CD4-positive, alpha-beta T cell treated with Interleukin-21 for 1 hour (primary cell): ENCODE results near the gene RARA.

Source experiments
- DNase-seq: peaks from one replicate; pipeline ENCODE4 v3.0.0-alpha.2; 2020

RARA gene

GRCh38 chr17:40309031-40309948 lies at the start of gene RARA:
RARA (plus strand) TSS chr17:40309180; CDS start chr17:40331219, 22,039 bp downstream.
- peak; percentile 33 for DNase-seq

GRCh38 chr17:40259505-40259904 lies 49.5 kb upstream of the RARA start:
- DNase-seq: no peak

- no peak for DNase-seq
These were observed 48.5 kb upstream of the RARA start for GRCh38 chr17:40260528-40260927.

- no peak for DNase-seq
These were observed 44.4 kb upstream of the RARA start for GRCh38 chr17:40264458-40265185.

GRCh38 chr17:40265337-40265736 lies 43.6 kb upstream of the RARA start:
- no peak for DNase-seq

GRCh38 chr17:40266882-40267281 lies 42.1 kb upstream of the RARA start:
- DNase-seq: no peak

GRCh38 chr17:40268141-40268712 lies 40.8 kb upstream of the RARA start:
- no peak for DNase-seq

- no peak for DNase-seq
These were observed 30.6 kb upstream of the RARA start for GRCh38 chr17:40278414-40278813.

GRCh38 chr17:40279402-40279801 lies 29.6 kb upstream of the RARA start:
- DNase-seq: no peak

- no peak for DNase-seq
These were observed 27.3 kb upstream of the RARA start for GRCh38 chr17:40281663-40282062.

- DNase-seq: peak; percentile 56
These were observed 25.3 kb upstream of the RARA start for GRCh38 chr17:40283662-40284061.

- DNase-seq: no peak
These were observed 24.8 kb upstream of the RARA start for GRCh38 chr17:40284085-40284713.

- no peak for DNase-seq
These were observed 22.5 kb upstream of the RARA start for GRCh38 chr17:40286473-40286872.

- no peak for DNase-seq
These were observed 21.9 kb upstream of the RARA start for GRCh38 chr17:40287159-40287493.

GRCh38 chr17:40287494-40288369 lies 21.2 kb upstream of the RARA start, which contains the start of gene CDC6:
CDC6 (plus strand) TSS chr17:40287879; CDS start chr17:40289421, 1,542 bp downstream.
- DNase-seq: peak; percentile 100

GRCh38 chr17:40290629-40291280 lies 18.2 kb upstream of the RARA start:
- peak; percentile 64 for DNase-seq

GRCh38 chr17:40291281-40291664 lies 17.7 kb upstream of the RARA start:
- DNase-seq: no peak

- no peak for DNase-seq
These were observed 15.6 kb upstream of the RARA start for GRCh38 chr17:40293363-40293762.

GRCh38 chr17:40295488-40296436 lies 13.2 kb upstream of the RARA start:
- no peak for DNase-seq

- DNase-seq: no peak
These were observed 11.5 kb upstream of the RARA start for GRCh38 chr17:40297511-40297910.
